ENCODE measurements around the gene MYO1D.

MYO1D gene

GRCh38 chr17:32795339-32795979, 81.5 kb downstream of the MYO1D start:
- no peak for DNase-seq
- Histone ChIP-seq H3K4me1 (no peaks in the 10 kb centered on the region), H3K9me3 (no peaks in the 10 kb centered on the region), H3K4me3 (ENCODE audit: low read depth, low read length) (no peak overlapping the region), H3K27me3 (no peaks in the 10 kb centered on the region), H3K36me3 (no peaks in the 10 kb centered on the region)
- TF ChIP-seq, protein P1, sequence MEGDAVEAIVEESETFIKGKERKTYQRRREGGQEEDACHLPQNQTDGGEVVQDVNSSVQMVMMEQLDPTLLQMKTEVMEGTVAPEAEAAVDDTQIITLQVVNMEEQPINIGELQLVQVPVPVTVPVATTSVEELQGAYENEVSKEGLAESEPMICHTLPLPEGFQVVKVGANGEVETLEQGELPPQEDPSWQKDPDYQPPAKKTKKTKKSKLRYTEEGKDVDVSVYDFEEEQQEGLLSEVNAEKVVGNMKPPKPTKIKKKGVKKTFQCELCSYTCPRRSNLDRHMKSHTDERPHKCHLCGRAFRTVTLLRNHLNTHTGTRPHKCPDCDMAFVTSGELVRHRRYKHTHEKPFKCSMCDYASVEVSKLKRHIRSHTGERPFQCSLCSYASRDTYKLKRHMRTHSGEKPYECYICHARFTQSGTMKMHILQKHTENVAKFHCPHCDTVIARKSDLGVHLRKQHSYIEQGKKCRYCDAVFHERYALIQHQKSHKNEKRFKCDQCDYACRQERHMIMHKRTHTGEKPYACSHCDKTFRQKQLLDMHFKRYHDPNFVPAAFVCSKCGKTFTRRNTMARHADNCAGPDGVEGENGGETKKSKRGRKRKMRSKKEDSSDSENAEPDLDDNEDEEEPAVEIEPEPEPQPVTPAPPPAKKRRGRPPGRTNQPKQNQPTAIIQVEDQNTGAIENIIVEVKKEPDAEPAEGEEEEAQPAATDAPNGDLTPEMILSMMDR (IDR thresholded peaks at IDR 0.05; ENCODE audit: low read depth, low read length), result no peak

GRCh38 chr17:32794533-32795246, 82.2 kb downstream of the MYO1D start:
- Histone ChIP-seq H3K4me3 (ENCODE audit: low read depth, low read length) (no peak overlapping the region), H3K4me1 (no peaks in the 10 kb centered on the region)
- no peak for DNase-seq

GRCh38 chr17:32793841-32794240, 83.1 kb downstream of the MYO1D start:
- Histone ChIP-seq H3K36me3 (no peaks in the 10 kb centered on the region), H3K9me3 (no peaks in the 10 kb centered on the region), H3K4me3 (ENCODE audit: low read depth, low read length) (no peak overlapping the region), H3K4me1 (no peaks in the 10 kb centered on the region), H3K27me3 (no peaks in the 10 kb centered on the region)
- TF ChIP-seq, protein P1 (IDR thresholded peaks at IDR 0.05; ENCODE audit: low read depth, low read length), result no peak
- DNase-seq, result no peak

More at GRCh38 chr17:32794533-32795246, 82.2 kb downstream of the MYO1D start:
- H3K36me3 ChIP-seq, result no peaks in the 10 kb centered on the region
- TF ChIP-seq, protein P1 (IDR thresholded peaks at IDR 0.05; ENCODE audit: low read depth, low read length), result no peak
- H3K9me3 ChIP-seq, result no peaks in the 10 kb centered on the region
- H3K27me3 ChIP-seq, result no peaks in the 10 kb centered on the region

GRCh38 chr17:32792207-32792606, 84.7 kb downstream of the MYO1D start:
- Histone ChIP-seq H3K36me3 (no peaks in the 10 kb centered on the region), H3K4me3 (ENCODE audit: low read depth, low read length) (no peak overlapping the region), H3K27me3 (no peaks in the 10 kb centered on the region), H3K9me3 (no peaks in the 10 kb centered on the region), H3K4me1 (no peaks in the 10 kb centered on the region)
- TF ChIP-seq, protein P1 (IDR thresholded peaks at IDR 0.05; ENCODE audit: low read depth, low read length), result no peak
- DNase-seq, result no peak

DNA sequence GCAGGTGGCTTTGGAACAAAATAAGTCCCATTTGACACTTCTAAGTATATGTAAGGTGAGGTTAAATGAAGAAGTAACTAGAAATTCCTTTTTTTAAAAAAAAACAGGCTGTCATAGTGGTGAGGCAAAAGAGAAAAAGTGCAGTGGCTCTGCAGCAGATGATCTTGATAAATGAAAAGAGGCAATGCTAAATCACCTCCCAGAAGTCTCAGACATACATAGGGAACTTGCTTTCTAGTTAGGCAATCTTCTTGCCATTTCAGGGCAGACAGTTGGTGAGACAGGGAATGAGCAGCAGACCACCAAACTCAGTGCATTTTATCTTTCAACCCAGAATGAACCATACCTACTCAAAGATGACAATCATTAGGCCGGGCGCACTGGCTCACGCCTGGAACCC, 90.8 kb downstream of the MYO1D start:
- TF ChIP-seq, protein P1 (IDR thresholded peaks at IDR 0.05; ENCODE audit: low read depth, low read length), result no peak
- no peaks in the 10 kb centered on the region for H3K4me1 ChIP-seq
- no peak overlapping the region for H3K4me3 ChIP-seq (ENCODE audit: low read depth, low read length)
- no peaks in the 10 kb centered on the region for H3K9me3 ChIP-seq
- H3K27me3 ChIP-seq, result no peaks in the 10 kb centered on the region
- no peak for DNase-seq
- H3K36me3 ChIP-seq, result no peaks in the 10 kb centered on the region

- Histone ChIP-seq H3K36me3 (no peaks in the 10 kb centered on the region), H3K4me1 (no peaks in the 10 kb centered on the region), H3K9me3 (no peaks in the 10 kb centered on the region), H3K4me3 (ENCODE audit: low read depth, low read length) (no peak overlapping the region), H3K27me3 (no peaks in the 10 kb centered on the region)
- DNase-seq, result no peak
- TF ChIP-seq, protein P1 (IDR thresholded peaks at IDR 0.05; ENCODE audit: low read depth, low read length), result no peak
Observed at GRCh38 chr17:32784113-32784512, 92.8 kb downstream of the MYO1D start.
